ENCODE measurements around the gene C6orf47.
A peak's percentile ranks its signal among the peaks of the same experiment; 100 is the strongest.

C6orf47 gene

DNA sequence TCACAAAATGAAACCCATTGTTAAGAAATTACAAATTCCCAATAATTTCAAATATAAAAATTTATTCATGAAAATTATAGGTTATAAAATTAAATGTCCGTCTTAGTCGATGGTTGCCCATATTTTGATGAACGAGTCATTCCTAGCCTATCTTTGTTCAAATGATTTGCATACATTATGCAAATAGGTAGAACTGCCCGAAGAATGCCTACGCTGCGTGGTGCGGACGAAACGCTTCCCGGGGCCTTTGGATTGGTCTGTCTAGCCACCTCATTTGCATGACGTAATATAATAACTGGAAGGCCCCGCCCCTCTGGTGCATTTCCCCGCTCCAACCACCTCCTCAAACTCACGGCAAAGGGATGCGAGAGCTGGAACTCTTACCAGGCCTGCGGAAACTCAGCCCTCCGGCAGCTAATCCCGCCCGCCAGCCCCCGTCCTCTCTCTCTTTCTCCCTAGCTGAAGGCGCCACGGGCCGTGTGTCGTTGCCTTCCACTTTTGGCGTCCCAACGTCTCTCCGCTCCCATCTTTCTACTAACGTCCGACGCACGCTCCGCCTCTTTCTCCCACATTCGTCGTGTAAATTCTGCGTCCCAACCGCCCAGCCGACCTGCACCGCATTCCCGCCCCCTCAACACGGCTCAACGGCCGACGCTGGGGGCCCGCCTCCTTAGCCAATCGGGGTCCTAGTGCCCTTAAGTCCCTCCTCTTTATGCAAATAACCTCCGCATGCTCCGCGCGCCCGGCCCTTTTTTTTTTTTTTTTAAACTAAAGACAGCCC lies 40.6 kb downstream of the C6orf47 start:
- H3K27ac ChIP-seq, result peak overlapping the region; percentile 95
- no peak for TF ChIP-seq CTCF (conservative IDR thresholded peaks at IDR 0.05)

DNA sequence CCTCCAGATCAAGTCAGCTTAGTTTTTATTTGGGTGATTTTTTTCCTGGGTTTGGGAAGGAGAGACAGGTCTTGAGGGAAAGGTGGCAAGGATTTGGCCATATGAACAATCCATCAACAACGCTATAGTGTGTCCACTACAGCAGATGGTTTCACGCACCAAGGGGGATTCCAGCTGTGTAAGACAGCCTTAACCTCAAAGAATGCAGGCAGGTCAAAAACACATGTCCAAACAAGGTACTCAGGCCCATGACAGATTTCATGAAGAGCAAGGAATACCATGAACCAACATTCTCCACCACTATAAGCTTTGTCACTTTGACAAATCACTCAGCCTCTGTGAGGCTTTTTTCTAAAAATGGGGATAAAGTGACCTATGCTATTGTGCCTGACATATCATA lies 43.6 kb downstream of the C6orf47 start:
- TF ChIP-seq CTCF (conservative IDR thresholded peaks at IDR 0.05), result no peak

DNA sequence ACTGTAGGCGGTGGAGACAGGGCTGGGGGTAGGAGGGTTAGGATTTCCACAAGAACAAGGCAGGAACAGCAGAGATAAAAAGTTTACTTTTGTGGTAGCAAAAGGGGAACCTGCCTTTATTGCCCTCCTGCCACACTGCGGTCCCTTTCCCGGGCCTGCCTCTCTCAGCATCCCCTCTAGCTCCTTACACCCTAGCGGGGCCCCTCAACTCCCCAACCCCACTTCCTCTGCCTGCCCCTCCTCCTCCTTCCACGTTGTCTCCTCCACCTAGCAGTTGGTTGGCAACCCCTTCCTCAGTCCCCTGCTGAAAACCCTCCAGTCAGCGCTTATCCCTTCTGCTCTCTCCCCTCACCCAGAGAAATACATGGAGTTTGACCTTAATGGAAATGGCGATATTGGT lies 44.8 kb downstream of the C6orf47 start:
- TF ChIP-seq CTCF (conservative IDR thresholded peaks at IDR 0.05), result no peak
- no peak overlapping the region for H3K27ac ChIP-seq

More for the DNA sequence above, 43.6 kb downstream of the C6orf47 start:
- H3K27ac ChIP-seq, result no peak overlapping the region

DNA sequence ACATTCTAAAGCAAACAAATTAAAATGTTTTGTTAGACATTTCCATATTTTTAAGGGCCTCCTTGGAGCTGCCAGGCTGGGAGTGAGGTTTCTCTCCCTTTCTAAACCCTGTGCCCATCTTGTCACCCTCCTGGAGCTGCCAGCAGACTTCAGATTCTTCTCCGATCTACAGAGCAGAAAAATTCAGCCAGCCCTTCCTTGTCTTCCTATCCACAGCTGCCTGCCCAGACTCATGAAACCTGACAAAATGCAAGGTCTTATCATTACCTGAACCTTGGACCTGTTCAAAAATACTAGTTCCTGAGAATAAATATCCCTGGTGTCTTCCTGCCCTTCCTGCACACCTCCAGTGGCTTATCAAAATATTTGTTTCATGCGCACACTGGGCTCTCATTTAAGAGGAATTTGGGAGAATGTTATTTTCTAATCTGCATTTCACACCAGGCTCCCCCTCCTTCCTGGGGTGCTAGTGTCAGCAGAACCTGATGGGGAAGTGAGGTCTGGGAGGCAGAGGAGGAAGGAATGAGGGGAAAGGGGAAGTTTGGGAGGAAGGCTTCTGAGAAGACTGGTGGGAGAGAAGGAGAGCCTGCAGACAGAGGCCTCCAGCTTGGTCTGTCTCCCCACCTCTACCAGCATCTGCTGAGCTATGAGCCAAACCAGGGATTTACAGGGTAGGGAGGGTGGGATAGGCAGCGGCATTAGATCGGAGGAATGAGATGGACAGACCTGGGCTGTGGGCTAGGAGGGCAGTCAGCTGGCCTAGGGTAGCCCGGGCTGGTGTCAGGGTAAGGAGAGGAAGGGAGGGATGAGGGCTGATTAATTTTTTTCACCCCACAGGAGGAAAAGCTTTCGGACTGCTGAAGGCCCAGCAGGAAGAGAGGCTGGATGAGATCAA lies 45.6 kb downstream of the C6orf47 start, which contains the start of gene AIF1:
TSS of gene AIF1 (plus strand) at position 551 of the 895 bp plus-strand sequence. CDS start at position 647, 96 bp downstream.
- peak within 1 kb of the TSS; percentile 38; the same call in 1 of the 2 replicates for H3K27ac ChIP-seq
- no peak for TF ChIP-seq CTCF (conservative IDR thresholded peaks at IDR 0.05)

- H3K27ac ChIP-seq, result peak overlapping the region; percentile 38; the same call in 1 of the 2 replicates
- TF ChIP-seq CTCF (conservative IDR thresholded peaks at IDR 0.05), result no peak
These were observed 46.4 kb downstream of the C6orf47 start for GRCh38 chr6:31614075-31614619.

DNA sequence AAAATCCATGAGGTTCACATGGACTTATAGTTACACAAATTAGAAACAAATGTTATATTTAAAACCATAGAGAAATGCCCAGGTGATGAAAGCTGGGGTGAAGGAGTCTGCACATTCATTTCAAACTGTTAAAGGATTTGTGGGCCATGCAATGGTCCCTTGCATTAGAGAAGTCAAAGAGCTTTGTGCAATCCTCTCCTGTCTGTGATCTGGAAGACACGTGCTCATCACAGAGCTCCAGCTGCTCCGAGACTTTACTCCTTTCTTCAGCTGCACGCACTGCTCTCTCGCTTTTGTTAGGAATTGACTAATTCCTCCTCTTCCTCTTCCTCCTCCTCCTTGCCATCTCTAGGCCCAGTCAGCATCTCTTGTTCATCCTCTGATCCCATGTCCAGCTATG lies 49.6 kb downstream of the C6orf47 start:
- no peak for TF ChIP-seq CTCF (conservative IDR thresholded peaks at IDR 0.05)

More for the DNA sequence above, 49.6 kb downstream of the C6orf47 start:
- no peak overlapping the region for H3K27ac ChIP-seq
